ENCODE data around the gene TRIP10. TPM values are rescaled to one million over a fixed set of nuclear protein-coding genes. Genes with fewer than 3 reads are reported as not detected.

TRIP10 gene
- total and polyA plus RNA-seq, 10 of the 15 experiments (the other 5 are each of a cell fraction or from before 2014, with no cell fraction given), result 0.79 to 54.5 (median 32.5) TPM

GRCh38 chr19:6779206-6779605, 39.7 kb downstream of the TRIP10 start:
- FAIRE-seq (no peak), DNase-seq (ENCODE audit: low read depth, low spot score) (no peak), ATAC-seq (no peak)
- Histone ChIP-seq H2AFZ (ENCODE audit: control insufficient read depth, low read depth, low read length) (no peak overlapping the region), H3K36me3 (ENCODE audit: control insufficient read depth in 2 of 2, insufficient read depth in 2 of 2, low read length in 1 of 2) (peaks cover 5 to 8% of the 10 kb centered on the region in 2 experiments), H3K4me1 (ENCODE audit: control insufficient read depth, insufficient read depth, low read length) (peaks cover 24% of the 10 kb centered on the region), H4K20me1 (ENCODE audit: control insufficient read depth, insufficient read depth) (no peaks in the 10 kb centered on the region; the same call in 1 of the 2 replicates), H3K9me3 (replicated peaks; ENCODE audit: control insufficient read depth, insufficient read depth, low read length) (no peaks in the 10 kb centered on the region; the same call in 2 of the 3 replicates), H3K27me3 (replicated peaks in 1 of 2; ENCODE audit: control insufficient read depth in 2 of 2, insufficient read depth in 2 of 2, low read length in 1 of 2) (no peaks in the 10 kb centered on the region), H3K4me3 (peak overlapping the region; percentile 29; the same call in 1 of the 2 replicates), H3K9ac (ENCODE audit: control insufficient read depth, insufficient read depth, low read length) (no peak overlapping the region), H3K27ac (ENCODE audit: control insufficient read depth, insufficient read depth) (no peak overlapping the region), H3K4me2 (ENCODE audit: control insufficient read depth, insufficient read depth) (no peak overlapping the region), H3K79me2 (ENCODE audit: control insufficient read depth, insufficient read depth, low read length) (peaks cover 79% of the 10 kb centered on the region)
- ChIA-PET POLR2A (interaction anchor here (2.1 kb wide), 1 partner anchor 22 kb away, joined by 10 read pairs; no protein-coding TSS in a partner anchor), SMC1A (ENCODE audit: uncharacterized antibody, unreplicated experiment) (interaction anchor here (0.6 to 2.6 kb wide), 4 partner anchors 11 to 24 kb away, joined by 3 to 18 read pairs (median 6); no protein-coding TSS in a partner anchor), CTCF (interaction anchor here (1.4 to 1.8 kb wide), 4 partner anchors 10 to 84 kb away, joined by 3 to 7 read pairs (median 4); no protein-coding TSS in a partner anchor), RAD21 (ENCODE audit: unreplicated experiment) (interaction anchor here (1.5 kb wide), 1 partner anchor 21 kb away, joined by 11 read pairs; no protein-coding TSS in a partner anchor)
- no TSS peak for BruUV-seq (replicated peaks)
- in situ Hi-C loops (cut with MboI) (no loop called here), intact Hi-C loops (cut with micrococcal nuclease; ENCODE audit: unreplicated experiment) (no loop called here)
- WGBS (ENCODE audit: insufficient coverage, insufficient replicate concordance, low lambda C conversion rate, missing lambda C conversion rate), result 98% methylated on average over 4 of the region's 4 CpGs
- TF ChIP-seq WRNIP1 (IDR thresholded peaks at IDR 0.05; ENCODE audit: borderline replicate concordance, low read depth, low read length) (no peak), CREB1 (IDR thresholded peaks at IDR 0.05; ENCODE audit: low read depth) (no peak), SREBF1 (IDR thresholded peaks at IDR 0.05; ENCODE audit: low read length) (no peak), RB1 (IDR thresholded peaks at IDR 0.05; ENCODE audit: borderline replicate concordance) (no peak), MTA3 (IDR thresholded peaks at IDR 0.05; ENCODE audit: borderline replicate concordance, low read length) (no peak), SREBF2 (IDR thresholded peaks at IDR 0.05; ENCODE audit: low read length) (no peak), TAF1 (IDR thresholded peaks at IDR 0.05; ENCODE audit: borderline replicate concordance, low read depth, low read length) (no peak), NR2C2 (IDR thresholded peaks at IDR 0.05; ENCODE audit: borderline replicate concordance, control insufficient read depth, insufficient read length, low read depth) (no peak), RCOR1 (conservative IDR thresholded peaks at IDR 0.05; ENCODE audit: low read depth, low read length) (no peak)

All from GM12878 (cell line).